IMR-90 (cell line): ENCODE data around the gene IL4R.

Source experiments
- BHLHE40 ChIP-seq: fragments of 150-350 bp; IDR thresholded peaks from 2 replicates; pipeline ENCODE4 v1.6.1; 2016; ENCODE audit warnings: mild to moderate bottlenecking, low read depth, low read length
- CEBPB ChIP-seq: IDR thresholded peaks from 2 replicates; pipeline ENCODE4 v1.6.1; 2012; ENCODE audit warnings: low read depth, low read length, improper control_type of control experiment
- CHD1 ChIP-seq: IDR thresholded peaks from 2 replicates; pipeline ENCODE4 v1.6.1; 2012; ENCODE audit warnings: low read depth, low read length, improper control_type of control experiment
- CTCF ChIP-seq: conservative IDR thresholded peaks from 2 replicates; pipeline ENCODE4 v1.5.1; 2012; ENCODE audit warnings: mild to moderate bottlenecking, low read depth, low read length, improper control_type of control experiment
- ELK1 ChIP-seq: fragments of 150-350 bp; IDR thresholded peaks from 2 replicates; pipeline ENCODE4 v1.6.1; 2016; ENCODE audit warnings: low read depth, mild to moderate bottlenecking, low read length, moderate library complexity, borderline replicate concordance
- FOS ChIP-seq: fragments of 150-350 bp; IDR thresholded peaks from 2 replicates; pipeline ENCODE4 v1.6.1; 2016; ENCODE audit warnings: low read depth, low read length
- MAFK ChIP-seq: IDR thresholded peaks from 2 replicates; pipeline ENCODE4 v1.6.1; 2012; ENCODE audit warnings: low read depth, low read length, improper control_type of control experiment
- MXI1 ChIP-seq: IDR thresholded peaks from 2 replicates; pipeline ENCODE4 v1.6.1; 2012; ENCODE audit warnings: low read depth, mild to moderate bottlenecking, low read length, moderate library complexity, borderline replicate concordance
- NFE2L2 ChIP-seq: fragments of 150-350 bp; IDR thresholded peaks from 2 replicates; pipeline ENCODE4 v1.6.1; 2016; ENCODE audit warnings: low read depth, mild to moderate bottlenecking, low read length
- POLR2A ChIP-seq: IDR thresholded peaks from 2 replicates; pipeline ENCODE4 v1.6.1; 2012; ENCODE audit warnings: mild to moderate bottlenecking, low read depth, low read length
- RAD21 ChIP-seq: IDR thresholded peaks from 2 replicates; pipeline ENCODE4 v1.6.1; 2012; ENCODE audit warnings: low read length, improper control_type of control experiment
- RCOR1 ChIP-seq: IDR thresholded peaks from 2 replicates; pipeline ENCODE4 v1.6.1; 2012; ENCODE audit warnings: mild to moderate bottlenecking, low read length, improper control_type of control experiment; ENCODE audit not compliant: insufficient replicate concordance
- SMC3 ChIP-seq: fragments of 150-350 bp; IDR thresholded peaks from 2 replicates; pipeline ENCODE4 v1.6.1; 2016; ENCODE audit warnings: low read depth, mild to moderate bottlenecking, antibody characterized with exemption, low read length, moderate library complexity
- USF2 ChIP-seq: fragments of 150-350 bp; IDR thresholded peaks from 2 replicates; pipeline ENCODE4 v1.6.1; 2017; ENCODE audit warnings: mild to moderate bottlenecking, antibody characterized with exemption, low read length, low read depth

GRCh38 chr16:27293343-27293742, 20.4 kb upstream of the IL4R start:
- TF ChIP-seq CTCF (no peak), MXI1 (no peak), POLR2A (no peak), FOS (no peak), USF2 (no peak), RAD21 (no peak), CEBPB (no peak), NFE2L2 (no peak), CHD1 (no peak), ELK1 (no peak), BHLHE40 (no peak), RCOR1 (no peak), MAFK (no peak), SMC3 (no peak)
